HUES6 (cell line): ENCODE data around the gene CORO6.

Source experiments
- H3K27ac ChIP-seq: 2 replicates; pipeline ENCODE4 v1.7.0; 2013; ENCODE audit warnings: low read depth, mild to moderate bottlenecking, low read length, inconsistent platforms
- H3K27me3 ChIP-seq: 2 replicates; pipeline ENCODE4 v1.6.1; 2013; ENCODE audit warnings: low read length; ENCODE audit not compliant: control insufficient read depth, insufficient read depth
- H3K36me3 ChIP-seq: 2 replicates; pipeline ENCODE4 v1.6.1; 2013; ENCODE audit warnings: low read length; ENCODE audit not compliant: control insufficient read depth, insufficient read depth
- H3K4me1 ChIP-seq: 2 replicates; pipeline ENCODE4 v1.6.1; 2013; ENCODE audit warnings: low read length; ENCODE audit not compliant: control insufficient read depth, insufficient read depth
- H3K4me3 ChIP-seq: 2 replicates; pipeline ENCODE4 v1.5.1; 2013; ENCODE audit warnings: low read depth, low read length
- H3K9ac ChIP-seq: one replicate; pipeline ENCODE4 v1.6.1; 2013; ENCODE audit warnings: mild to moderate bottlenecking, low read length
- H3K9me3 ChIP-seq: 2 replicates; pipeline ENCODE4 v1.6.1; 2013; ENCODE audit warnings: low read depth, low read length; ENCODE audit not compliant: control insufficient read depth, insufficient read depth

The CORO6 gene

DNA sequence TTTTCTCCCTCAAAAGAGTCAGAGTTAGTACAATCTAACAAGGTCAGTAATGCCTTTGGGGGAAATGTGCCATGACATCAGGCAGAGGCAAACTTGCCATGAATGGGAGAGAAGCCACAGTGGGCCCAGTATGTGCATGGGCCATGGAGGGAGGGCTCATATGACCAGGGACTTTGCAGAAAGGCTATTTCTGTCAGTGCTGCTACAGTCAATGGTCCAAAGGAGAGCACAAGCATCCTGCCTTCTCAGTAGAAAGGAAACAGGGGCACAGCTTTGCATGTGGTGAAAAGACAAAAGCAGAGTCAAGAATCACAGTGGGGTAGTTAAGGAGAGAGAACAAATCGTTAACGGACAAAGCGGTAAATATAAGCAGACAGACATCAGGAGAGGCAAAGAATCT is 11.2 kb upstream of the CORO6 start:
- H3K9me3 ChIP-seq, result no peaks in the 10 kb centered on the region
- no peak overlapping the region for H3K27ac ChIP-seq
- peaks cover 23% of the 10 kb centered on the region for H3K36me3 ChIP-seq
- H3K4me3 ChIP-seq, result no peak overlapping the region
- H3K9ac ChIP-seq, result no peak overlapping the region
- H3K4me1 ChIP-seq, result peaks cover under 1% of the 10 kb centered on the region; the same call in 1 of the 2 replicates
- H3K27me3 ChIP-seq, result no peaks in the 10 kb centered on the region

DNA sequence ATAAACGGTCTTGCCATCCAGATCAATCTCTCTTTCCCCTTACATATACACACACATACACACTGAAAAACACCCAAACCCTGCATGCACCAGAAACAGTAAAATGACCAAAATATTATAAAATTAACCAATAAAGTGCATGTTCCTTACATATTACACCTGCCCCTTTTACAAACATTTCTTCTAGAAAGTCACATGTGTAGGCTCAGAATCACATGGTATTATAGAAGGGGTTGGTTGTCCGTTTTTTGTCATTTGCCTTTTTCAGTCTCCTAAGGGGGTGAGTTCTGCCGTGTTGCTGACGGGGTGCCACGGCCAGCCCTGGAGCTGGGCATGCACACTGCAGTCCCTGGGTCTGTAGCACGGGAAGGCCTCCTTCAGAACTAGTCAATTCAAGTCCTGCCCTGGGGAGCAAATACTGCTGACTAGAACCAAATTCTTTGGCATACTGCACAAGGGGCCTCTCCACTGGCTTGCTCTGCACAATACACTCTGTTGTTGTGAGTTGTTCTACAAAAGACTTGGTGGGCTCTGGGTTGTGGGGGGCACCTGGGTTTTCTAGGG is 8.0 kb upstream of the CORO6 start:
- Histone ChIP-seq H3K9ac (no peak overlapping the region), H3K27me3 (no peaks in the 10 kb centered on the region), H3K9me3 (no peaks in the 10 kb centered on the region), H3K4me1 (no peaks in the 10 kb centered on the region), H3K4me3 (no peak overlapping the region), H3K36me3 (peaks cover 19% of the 10 kb centered on the region), H3K27ac (no peak overlapping the region)

DNA sequence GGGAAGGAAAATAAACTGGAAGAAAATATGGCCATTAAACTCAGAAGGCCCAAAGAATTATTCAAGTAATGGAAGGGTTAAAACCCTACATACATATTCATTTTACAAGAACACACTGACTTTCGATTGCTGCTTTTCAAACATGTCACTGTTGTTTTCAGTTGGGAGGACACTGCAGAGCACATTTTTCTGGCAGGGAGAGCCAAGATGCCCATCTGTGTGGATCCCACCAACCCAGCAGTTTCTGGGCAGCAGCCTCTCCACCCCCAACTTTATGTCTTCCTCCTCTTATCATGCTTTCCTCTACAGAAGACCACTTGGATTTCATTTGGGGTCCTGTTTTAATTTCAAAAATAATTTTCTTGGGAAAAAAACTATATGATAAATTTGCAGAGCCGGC is 7.1 kb upstream of the CORO6 start:
- Histone ChIP-seq H3K36me3 (peaks cover 19% of the 10 kb centered on the region), H3K27ac (no peak overlapping the region), H3K27me3 (no peaks in the 10 kb centered on the region), H3K9me3 (no peaks in the 10 kb centered on the region), H3K4me3 (no peak overlapping the region), H3K9ac (no peak overlapping the region), H3K4me1 (peaks cover 5% of the 10 kb centered on the region; the same call in 1 of the 2 replicates)

DNA sequence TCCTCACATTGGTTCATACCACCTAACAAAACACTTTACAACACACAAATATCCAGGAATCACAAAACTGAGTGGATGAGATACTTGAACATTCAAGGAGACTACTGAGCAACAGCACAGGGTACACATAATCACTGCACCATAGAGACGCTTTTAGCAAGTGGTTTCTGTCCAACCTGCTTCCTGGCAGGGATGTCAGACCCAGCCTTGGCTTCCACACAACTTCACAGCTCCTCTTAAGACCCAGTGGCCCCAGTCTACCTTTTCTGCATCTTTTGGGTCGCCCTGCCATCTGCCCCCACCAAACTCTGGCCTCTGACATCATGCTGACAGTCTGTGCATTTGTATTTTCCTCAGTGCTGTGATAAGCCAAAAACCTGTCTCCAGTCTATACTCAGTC is 5.9 kb upstream of the CORO6 start:
- H3K27ac ChIP-seq, result no peak overlapping the region

DNA sequence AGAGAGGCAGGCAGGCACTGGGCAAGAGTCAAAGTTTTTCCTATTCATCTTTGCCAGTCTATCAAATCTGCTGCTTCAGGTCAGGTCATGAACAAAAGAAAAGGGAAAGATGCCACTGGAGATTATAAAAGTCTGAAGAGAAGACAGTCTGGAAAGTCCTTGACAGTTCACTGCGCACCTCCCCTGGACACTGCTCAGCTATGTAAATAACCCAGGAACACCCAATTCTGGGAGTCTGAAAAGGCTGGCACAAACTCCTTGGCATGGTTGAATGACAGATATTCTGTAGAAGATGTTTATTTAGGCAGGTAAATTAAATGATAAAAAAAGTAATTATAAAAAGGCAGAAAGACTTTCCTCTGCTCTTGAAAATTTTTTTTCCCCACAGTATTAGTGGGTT is 5.2 kb upstream of the CORO6 start:
- no peak overlapping the region for H3K27ac ChIP-seq
- H3K36me3 ChIP-seq, result peaks cover 19% of the 10 kb centered on the region
- H3K9me3 ChIP-seq, result no peaks in the 10 kb centered on the region
- peaks cover 9% of the 10 kb centered on the region for H3K27me3 ChIP-seq
- H3K4me1 ChIP-seq, result peaks cover 16% of the 10 kb centered on the region
- H3K9ac ChIP-seq, result no peak overlapping the region
- no peak overlapping the region for H3K4me3 ChIP-seq

More for the DNA sequence above, 5.9 kb upstream of the CORO6 start:
- H3K9me3 ChIP-seq, result no peaks in the 10 kb centered on the region
- H3K27me3 ChIP-seq, result peaks cover 2% of the 10 kb centered on the region
- H3K9ac ChIP-seq, result no peak overlapping the region
- H3K4me1 ChIP-seq, result peaks cover 10% of the 10 kb centered on the region
- H3K4me3 ChIP-seq, result no peak overlapping the region
- H3K36me3 ChIP-seq, result peaks cover 19% of the 10 kb centered on the region

DNA sequence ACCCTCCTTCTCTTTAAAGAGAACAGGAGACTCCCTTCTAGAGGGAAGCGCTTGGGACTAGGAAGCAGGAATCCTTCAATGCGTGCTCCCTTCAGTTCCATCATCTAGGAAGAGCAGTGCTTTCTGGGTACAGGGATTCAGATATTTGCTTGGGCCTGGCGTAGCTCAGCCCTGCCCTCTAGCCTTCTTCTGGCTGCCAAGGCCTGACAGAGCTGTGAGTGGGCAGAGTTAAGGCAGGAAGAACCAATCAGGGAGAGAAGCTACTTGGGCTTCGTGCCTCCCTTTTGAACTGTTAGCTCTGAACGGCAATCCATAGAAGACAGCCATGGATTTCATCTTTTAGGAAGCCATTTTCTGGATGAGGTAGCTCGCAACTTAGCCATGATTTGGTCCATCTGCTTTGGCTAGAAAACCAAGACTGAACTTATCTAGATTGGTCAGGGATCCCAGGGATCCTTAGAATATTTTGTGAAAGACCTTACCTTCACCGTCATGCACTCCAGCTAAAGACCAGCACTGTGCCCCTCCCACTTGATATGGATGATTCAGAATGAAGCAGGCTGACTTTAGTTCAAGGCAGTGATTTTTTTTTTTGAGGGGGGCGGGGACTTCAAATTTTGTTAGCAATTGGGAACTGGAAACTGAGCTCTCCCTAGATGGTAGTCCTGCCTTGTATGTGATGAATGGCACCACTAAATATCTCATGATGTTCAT is 2.5 kb upstream of the CORO6 start:
- H3K27me3 ChIP-seq, result peaks cover 32% of the 10 kb centered on the region
- H3K4me1 ChIP-seq, result peaks cover 32% of the 10 kb centered on the region
- H3K36me3 ChIP-seq, result no peaks in the 10 kb centered on the region
- no peaks in the 10 kb centered on the region for H3K9me3 ChIP-seq
- no peak overlapping the region for H3K9ac ChIP-seq
- H3K27ac ChIP-seq, result no peak overlapping the region
- no peak overlapping the region for H3K4me3 ChIP-seq

DNA sequence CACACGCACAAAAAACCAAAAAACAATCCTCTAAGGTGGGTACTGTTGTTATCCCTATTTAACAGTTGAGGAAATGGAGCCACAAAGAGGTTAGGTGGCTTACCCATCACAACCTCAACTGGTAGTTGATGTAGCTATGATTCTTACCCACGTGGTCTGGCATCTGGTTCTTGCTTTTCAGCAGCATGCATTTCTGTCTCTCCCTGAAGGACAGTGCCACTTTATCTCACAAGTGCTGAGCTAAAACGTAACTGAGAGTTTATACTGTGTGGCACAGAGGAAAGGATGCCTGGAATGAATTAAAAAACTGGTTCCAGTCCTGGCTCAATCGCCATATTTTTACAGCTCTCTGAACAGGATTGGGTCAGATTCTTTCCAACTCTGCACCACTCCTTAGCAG is 1.9 kb upstream of the CORO6 start:
- Histone ChIP-seq H3K9me3 (no peaks in the 10 kb centered on the region), H3K27ac (no peak overlapping the region), H3K9ac (no peak overlapping the region), H3K4me3 (no peak overlapping the region), H3K4me1 (peaks cover 38% of the 10 kb centered on the region), H3K27me3 (peaks cover 33% of the 10 kb centered on the region), H3K36me3 (no peaks in the 10 kb centered on the region)

DNA sequence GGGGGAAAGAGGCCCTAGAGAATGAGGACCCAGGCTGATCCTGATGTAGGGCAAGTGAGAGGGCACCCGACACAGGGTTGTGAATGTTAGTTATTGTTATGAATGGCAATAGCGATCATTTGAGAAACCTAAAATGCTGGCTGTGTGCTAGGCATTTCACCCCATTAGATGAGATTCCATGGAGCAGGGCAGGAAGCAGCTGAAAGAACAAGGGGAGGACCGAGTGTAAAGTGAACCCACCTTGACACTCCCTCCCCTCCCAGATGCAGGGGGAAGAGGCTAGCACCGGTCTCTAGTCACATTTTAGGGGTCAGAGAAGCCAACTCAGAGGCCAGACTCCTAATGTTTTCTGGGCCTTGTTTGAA is 553 bp upstream of the CORO6 start:
- peaks cover 46% of the 10 kb centered on the region for H3K27me3 ChIP-seq
- H3K9ac ChIP-seq, result peak overlapping the region; percentile 69
- peaks cover 52% of the 10 kb centered on the region for H3K4me1 ChIP-seq
- H3K4me3 ChIP-seq, result peak overlapping the region; percentile 73
- no peaks in the 10 kb centered on the region for H3K9me3 ChIP-seq
- H3K27ac ChIP-seq, result peak overlapping the region; percentile 39; the same call in 1 of the 2 replicates
- no peaks in the 10 kb centered on the region for H3K36me3 ChIP-seq

DNA sequence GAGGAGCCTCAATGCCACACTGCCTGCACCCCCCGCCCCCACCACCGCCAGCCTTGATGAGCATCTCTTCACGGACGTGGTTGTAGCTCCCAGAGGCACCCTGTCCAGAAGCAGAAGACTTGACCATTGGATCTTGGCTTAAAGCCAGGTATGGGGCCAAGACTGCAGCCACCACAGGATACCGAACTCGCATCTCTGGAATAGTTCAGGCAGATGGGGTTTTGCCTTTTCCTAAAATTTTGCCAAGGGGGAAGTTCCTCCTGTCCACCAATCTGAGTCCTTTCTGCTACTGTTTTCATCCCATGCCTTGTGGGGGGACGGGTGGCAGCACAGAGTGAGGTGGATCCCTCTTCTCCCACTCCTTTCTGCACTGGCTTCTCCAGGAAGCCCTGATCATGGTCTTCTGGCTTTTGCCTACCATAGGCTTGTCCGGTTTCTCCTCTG is 939 bp downstream of the CORO6 start:
- H3K9me3 ChIP-seq, result no peaks in the 10 kb centered on the region
- H3K36me3 ChIP-seq, result no peaks in the 10 kb centered on the region
- H3K27me3 ChIP-seq, result peaks cover 61% of the 10 kb centered on the region
- H3K9ac ChIP-seq, result no peak overlapping the region
- H3K4me1 ChIP-seq, result peaks cover 61% of the 10 kb centered on the region
- no peak overlapping the region for H3K27ac ChIP-seq
- peak overlapping the region; percentile 73 for H3K4me3 ChIP-seq

DNA sequence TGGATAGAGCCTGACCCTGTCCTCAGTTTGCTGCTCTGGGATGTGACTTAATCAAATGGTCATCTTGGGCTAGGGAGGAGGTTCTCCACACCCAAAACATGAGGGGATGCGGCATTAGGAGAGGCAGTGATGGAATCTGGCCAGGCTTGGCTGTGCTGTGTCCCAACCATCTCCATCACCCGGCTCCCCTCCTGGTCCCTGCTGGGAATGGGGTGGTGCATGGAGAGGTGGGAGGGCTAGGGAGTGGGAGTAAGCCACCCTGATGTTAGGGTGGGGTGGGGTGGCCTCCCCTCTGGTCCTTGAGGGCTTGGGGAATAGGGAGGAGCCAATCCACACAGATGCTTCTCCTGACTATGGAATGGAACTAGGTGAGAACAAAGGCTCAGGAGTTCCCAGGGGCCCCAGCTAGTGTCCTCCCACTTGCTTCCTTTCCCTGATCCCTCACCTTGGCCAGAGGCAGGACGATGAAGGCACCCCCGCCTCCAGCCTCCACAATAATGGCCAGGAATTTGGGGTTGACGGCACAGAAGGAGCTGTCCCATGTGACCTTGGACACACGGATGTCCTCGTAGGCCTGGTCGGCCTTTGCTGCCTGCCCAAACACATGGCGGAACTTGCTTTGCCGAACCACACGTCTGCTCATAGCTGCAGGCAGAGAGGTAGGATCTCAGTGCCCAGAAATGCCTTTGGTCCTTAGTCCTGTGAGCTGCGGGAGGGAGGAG is 1.8 kb downstream of the CORO6 start:
- H3K9ac ChIP-seq, result no peak overlapping the region
- H3K27ac ChIP-seq, result no peak overlapping the region
- H3K9me3 ChIP-seq, result no peaks in the 10 kb centered on the region
- no peaks in the 10 kb centered on the region for H3K36me3 ChIP-seq
- H3K4me1 ChIP-seq, result peaks cover 69% of the 10 kb centered on the region
- peaks cover 69% of the 10 kb centered on the region for H3K27me3 ChIP-seq
- H3K4me3 ChIP-seq, result no peak overlapping the region; the same call in 1 of the 2 replicates

DNA sequence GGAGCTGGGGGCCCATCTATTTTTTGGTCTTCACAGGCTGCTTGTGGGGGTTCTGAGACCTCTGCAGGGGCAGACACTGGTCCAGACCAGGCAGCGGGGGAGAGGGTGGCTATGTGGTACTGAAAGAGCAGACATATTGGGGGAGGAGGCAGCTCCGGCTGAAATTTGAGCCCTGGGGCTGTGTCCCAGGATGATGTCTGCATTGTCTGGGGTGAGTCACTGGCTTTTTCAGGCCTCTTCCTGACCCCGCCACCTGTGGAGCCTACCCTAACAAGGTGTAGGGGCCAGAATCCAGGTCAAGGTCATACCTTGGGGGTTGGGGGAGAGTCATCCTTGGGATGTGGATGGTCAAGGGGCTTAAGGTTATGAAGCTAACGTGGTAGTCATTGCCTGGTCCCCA is 2.4 kb downstream of the CORO6 start:
- Histone ChIP-seq H3K9ac (no peak overlapping the region), H3K27ac (no peak overlapping the region), H3K4me1 (peaks cover 70% of the 10 kb centered on the region), H3K27me3 (peaks cover 75% of the 10 kb centered on the region), H3K36me3 (no peaks in the 10 kb centered on the region), H3K4me3 (no peak overlapping the region; the same call in 1 of the 2 replicates), H3K9me3 (no peaks in the 10 kb centered on the region)
